HG02623 (cell line): ENCODE measurements around the gene GRB7.
"Not testable (repeated sequence)": the region's sequence is repeated elsewhere in the genome, so short reads cannot be mapped to it uniquely, and the experiment has no call there.

Experiments used
- ATAC-seq: cut with Tn5 transposase; IDR thresholded peaks from one replicate; pipeline ENCODE4 v1.9.1; 2021; ENCODE audit warnings: moderate library complexity; ENCODE audit not compliant: unreplicated experiment

GRB7 gene

DNA sequence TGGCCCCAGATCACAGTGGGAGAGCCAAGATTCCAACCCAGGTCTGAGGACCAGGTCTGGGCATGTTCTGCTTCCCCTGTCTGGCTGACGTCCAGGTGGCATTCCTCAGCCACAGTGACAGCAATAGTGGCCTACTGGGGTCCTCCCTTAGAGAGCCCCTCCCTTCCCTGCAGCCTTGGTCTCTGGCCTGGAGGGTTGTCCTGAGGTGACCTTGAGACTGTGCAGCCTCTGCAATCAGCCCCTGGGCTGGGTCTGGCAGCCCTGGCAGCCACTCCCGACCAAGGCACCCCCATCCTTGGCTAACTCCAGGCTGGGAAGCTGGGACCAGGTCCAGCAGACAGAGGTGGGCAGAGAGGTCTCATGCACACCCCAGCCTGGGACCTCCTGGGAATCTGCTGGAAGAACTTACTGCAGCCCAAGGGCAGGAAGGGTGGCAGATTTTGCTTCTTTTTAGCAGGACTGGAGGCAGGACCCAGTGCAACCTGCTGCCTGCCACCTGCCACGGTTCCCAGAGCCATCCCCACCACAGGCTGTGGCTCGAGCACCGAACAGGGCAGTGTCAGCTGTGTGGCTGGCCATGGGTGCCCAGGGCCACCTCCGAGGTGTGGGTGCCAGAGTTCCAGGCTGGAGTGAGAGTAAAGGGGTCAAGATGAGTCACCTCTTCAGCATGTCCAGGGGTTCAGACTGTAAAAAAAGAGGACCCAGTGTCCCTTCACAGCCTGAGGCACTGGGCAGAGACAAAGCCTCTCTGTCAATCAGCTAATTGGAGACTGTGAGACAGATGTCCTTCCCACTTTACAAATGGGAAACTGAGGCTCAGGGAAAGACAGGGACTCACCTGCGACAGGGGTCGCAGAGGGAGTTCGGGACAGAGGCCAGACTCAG lies 12.6 kb downstream of the GRB7 start:
- ATAC-seq, result no peak

DNA sequence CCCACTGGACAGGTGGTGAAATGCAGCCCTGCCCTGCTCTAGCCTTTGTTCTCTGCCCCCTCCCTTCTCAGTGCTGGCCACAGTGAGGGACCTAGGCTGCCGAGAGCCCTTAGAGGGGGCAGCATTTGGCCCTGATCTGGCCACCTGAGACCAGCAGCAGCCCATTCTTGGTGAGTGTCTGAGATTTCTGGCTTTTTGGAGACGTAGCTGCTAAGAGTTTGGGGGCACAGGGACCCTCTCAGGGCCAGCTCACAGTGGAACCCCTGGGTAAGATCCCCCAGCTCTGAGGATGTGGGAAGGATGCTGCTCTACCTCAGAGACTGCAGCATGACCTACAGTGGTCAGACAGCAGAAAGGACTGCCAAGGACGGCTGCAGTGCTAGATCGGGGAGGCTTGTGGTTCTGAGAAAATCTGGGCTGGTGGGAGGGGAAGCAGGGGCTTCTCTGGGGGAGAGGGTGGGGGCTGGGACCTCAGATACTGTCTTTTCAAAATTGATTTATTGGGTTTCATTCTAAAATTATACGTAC lies 13.3 kb downstream of the GRB7 start:
- ATAC-seq, result no peak

DNA sequence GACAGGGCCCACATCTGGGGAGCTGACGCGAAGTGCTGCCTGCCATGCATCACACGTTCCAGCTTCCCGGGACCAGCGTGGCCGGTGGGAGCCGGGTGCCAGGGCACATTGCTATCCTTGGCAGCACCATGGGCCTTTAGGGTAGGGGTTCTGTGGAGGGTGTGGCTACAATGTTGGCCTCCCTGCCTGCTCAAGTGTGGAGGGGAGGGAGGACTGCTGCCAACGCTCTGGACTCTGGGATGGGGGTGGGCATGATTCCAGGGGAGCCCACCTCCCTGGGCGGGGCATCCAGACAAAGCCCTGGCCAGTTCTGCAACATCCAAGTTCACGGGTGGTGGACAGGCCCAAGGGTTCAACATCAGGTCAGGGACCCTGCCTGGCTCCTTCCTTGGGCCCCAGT lies 13.9 kb downstream of the GRB7 start:
- ATAC-seq, result no peak

DNA sequence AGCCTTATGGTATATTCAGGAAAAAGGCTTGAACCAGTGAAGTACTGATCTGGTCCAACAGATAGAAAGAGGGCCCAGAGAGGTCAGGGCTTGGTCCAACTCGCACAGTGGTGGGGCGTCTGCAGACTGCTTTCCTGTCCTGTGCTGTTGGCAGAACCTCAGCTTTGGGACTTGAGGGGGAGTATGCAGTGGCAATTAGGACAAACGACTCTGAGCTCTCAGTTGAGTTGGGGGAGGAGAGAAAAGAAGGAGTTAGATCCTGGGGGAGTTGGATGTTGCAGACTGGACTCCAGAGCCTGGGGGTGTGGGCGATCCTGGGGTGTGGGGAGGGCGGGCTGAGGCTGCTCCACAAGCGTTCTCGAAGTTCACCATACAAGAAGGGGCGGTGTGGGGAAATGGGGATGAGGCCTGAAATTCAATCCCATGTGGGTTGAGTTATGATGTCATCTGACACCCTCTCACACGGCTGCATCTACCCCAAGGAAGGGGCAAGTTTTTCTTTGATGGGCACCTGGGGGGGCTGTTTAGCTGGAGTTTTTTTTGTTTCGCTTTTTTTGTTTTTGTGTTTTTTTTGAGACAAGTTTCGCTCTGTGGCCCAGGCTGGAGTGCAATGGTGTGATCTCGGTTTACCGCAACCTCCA lies 14.6 kb downstream of the GRB7 start:
- no peak for ATAC-seq

DNA sequence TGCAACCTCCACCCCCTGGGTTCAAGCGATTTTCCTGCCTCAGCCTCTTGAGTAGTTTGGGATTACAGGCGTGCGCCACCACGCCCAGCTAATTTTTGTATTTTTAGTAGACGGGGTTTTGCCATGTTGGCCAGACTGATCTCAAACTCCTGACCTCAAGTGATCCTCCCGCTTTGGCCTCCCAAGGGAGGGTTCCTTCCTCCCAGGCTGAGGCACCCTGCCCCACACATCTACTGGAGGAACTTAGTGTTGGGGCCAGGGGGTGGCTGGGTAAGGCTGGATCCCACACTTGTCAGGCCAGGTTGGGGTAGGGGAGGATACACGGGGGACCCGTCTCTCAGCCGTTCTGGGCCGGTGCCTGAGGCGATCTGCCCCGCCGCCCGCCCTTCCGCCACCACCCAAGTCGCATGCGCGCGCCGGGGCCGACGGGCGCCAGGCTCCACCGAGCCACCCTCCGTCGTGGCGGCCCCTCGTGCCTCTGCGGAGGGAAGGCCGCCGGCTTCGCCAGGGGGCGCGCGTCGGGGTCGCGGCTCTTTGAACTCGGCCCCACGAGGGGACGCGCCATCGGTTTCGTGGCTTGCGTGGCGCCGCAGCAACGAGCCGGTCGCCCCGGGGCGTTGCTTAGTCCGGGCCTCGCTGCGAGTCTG lies 15.9 kb downstream of the GRB7 start:
- peak; percentile 20 for ATAC-seq

DNA sequence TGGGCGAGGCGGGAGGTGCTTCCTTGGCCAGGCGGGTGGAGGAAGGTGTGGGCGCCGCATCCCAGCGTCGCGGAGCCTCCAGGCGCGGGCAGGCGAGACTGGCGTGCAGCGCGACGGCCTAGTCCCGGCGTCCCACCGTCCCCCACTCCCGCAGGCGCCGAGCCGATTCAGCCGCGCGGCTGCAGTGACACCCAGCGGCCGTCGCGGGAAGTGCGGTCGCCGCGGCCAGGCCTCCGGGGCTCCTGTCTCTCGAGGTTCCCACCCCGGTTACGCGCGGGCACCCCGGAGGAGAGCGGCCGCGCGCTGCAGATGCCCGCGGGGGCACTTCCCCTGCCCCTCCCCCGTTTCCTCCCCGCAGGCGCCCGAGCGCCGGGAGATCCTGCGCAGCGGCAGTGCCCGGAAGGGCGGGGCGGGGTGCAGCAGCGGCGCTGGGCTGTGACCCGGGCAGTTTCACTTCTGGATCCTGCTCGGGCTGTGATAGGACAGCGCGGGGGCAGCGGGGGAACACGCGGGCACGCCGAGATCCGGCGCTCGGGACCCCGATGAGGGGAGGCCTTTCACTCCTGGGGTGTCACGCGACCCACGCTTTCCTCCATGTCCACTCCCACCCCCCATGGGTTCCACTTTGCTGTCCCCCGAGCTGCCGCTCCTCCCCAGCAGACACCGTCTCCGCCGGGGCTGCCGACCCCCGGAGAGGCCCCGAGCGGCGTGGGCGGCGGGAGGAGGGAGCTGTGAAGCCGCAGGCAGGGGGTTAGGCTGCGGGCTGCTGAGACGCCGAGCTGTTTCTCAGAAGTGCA lies 16.6 kb downstream of the GRB7 start:
- peak; percentile 53 for ATAC-seq

DNA sequence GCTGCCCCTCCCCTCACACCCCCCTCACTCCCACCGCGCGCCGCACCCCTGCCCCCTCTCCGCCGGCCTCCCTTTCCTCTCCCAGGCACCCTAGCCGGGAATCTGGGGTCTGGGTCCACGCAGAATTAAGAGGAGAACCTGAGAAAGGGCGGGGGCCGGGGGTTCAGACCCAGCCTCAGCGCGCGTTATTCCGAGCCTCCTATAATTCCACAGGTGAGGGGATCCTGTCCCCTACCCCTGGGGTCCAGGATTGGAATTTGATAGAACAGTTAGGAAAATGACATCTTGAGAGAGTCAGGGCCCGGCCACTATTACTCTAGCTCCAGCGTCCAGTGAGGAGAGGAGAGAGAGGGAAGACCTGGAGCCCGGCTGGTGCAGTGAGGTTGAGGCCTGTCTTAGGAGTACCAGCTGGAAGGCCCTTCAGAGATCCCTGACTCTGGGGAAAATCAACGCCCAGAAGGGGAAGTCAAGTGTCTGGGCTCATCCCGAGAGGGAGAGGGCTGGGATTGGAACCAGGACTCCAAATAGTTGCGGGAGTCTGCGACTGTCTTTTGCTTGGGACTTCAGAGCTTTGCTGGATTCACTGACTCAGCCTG lies 17.3 kb downstream of the GRB7 start:
- ATAC-seq, result no peak

DNA sequence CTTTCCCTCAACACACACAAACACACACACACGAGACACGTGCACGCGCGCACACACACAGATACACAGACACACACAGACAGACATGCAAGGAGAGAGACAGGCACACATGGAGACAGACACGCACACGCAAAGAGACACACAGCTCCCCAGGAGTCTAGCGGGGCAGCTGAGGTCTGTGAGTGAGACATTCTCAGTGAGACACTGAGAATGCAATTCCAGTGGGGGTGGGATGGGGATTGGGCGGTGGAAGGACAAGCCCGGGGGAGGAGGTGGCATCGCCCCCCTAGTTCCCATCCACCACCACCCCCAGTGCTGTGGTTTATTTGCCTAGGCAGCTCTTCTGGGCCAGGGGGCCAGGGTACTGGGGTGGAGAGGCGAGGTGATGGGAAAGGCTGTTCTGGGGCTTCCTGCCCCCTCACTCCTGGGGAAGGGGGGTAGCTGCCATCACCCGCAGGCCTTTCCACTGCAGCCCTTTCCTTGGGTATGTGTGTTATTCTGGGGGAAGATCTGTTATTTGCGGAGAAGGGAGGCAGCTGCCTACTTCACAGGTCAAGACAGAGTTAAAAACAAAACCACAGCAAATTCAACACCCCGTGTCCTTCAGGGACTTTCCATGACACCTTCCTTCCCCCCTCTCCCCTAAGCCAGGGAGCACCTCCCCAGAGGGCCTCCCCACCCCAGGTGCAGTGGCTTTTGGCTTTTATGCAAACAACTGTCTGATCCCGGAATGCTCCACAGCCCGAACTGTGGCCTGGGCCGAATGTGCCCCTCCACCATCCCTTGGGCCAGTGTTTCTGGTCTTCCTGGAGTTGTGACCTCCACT lies 18.0 kb downstream of the GRB7 start:
- ATAC-seq, result no peak

DNA sequence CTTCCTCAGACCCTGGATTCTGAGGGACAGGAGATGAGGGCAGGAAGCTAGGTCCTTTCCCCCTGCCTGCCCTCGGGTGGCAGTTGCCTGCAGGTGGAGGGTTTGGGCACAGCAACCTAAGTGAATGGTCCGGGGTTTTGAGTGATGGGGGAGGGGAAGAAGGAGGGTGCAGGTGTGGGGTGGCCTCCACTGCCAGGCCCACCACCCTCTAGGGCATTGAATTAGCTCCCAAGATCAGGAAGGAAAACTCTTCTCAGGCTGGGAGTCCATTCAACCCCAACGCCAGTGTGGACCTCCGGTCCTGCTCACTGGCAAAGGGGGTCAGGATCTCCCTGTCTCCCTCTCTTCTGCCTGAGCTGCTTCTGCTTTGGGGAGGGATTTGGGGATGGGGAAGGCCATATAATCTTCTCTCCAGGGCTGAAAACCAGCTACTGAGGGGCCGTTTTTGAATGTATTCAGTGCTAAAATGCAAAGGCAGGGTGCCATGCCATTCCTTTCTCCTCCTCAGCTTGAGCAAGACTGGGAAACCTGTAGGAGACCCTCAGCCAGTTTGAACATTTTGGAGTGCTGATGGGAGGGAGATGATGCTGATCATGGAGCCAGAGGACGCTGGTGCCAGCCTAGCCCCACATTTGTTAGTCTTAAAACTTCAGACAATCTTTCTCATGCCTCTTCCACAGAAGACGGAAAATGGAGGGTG lies 18.8 kb downstream of the GRB7 start:
- no peak for ATAC-seq

DNA sequence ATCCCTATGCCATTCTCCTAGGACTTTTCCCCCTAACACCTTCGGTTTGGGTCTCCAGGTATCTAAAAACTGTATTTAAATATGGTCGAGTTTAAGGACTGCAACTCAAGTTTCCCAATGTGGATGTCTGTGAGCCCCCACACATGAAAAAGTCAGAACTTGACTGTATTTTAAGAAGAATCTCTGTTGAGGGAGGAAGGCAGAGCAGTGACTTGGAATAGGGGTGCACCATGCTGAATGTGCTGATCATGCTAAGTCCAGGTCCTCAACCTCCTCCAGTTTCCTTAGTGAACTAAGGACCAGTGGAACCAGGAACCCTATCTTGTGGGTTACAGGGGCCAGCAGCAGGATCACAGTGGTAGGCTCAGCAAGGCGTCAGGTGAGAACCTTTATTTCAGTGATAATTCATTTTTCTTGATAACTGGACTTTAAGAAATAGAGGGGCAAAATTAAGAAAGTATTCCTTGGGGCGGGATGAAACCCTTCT lies 19.5 kb downstream of the GRB7 start:
- ATAC-seq, result no peak

DNA sequence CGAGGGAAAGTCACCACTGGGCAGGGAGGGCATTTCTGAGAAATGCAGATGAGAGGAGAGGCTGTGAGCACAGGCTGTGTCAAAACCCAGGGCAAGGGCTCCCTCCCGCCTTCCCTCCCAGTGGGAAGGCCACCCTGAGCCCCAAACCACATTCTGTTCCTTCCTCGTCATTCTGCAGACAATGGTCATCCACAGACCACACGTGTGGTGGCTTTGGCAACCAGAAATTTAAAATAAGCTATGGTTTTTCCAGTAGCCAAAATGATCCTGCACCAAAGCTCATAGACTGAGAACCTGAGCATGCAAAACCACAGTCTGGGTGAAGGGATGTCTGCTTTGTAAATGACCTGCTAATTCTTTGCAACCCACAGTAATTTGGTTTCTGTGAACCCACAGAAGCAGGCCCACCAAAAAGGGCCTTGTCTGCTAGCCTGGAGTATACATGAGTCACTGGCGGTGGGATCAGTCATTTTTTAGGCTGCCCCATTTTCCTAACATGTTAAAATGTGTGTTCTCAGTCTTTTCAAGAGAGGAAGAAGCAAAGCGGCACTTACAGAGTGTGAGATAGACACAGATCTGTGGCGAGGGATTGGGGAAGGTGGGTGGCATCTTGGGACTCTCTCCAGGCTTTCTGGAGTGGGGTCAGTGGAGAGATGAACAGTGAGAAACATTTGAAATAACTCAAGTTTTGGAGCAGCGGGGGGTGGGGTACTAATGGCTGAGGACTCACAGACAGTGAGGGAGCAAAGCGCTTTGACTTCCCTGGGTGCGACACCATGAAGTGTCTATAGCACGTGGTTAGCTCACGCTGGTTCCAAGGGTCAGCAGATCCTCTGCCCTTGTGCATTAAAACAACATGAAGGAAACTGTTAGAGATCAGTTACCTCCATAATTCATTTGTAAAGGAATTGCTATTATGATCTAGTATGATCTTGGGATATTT lies 20.5 kb downstream of the GRB7 start:
- no peak for ATAC-seq

DNA sequence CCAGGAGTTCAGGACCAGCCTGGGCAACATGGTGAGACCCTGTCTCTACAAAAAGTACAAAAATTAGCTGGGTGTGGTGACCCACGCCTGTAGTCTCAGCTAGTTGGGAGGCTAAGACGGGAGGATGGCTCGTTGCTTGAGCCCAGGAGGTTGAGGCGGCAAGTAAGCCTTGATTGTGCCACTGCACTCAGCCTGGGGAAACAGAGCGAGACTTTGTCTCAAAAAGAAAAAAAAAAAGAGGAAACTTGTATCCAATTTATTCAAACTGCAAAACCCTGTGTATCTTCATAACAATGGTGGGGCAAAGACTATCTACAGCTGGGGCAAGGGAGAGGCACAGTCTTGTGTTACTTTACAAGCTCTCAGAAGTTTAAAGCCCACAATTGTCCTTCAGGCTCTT lies 21.5 kb downstream of the GRB7 start:
- ATAC-seq, result no peak

DNA sequence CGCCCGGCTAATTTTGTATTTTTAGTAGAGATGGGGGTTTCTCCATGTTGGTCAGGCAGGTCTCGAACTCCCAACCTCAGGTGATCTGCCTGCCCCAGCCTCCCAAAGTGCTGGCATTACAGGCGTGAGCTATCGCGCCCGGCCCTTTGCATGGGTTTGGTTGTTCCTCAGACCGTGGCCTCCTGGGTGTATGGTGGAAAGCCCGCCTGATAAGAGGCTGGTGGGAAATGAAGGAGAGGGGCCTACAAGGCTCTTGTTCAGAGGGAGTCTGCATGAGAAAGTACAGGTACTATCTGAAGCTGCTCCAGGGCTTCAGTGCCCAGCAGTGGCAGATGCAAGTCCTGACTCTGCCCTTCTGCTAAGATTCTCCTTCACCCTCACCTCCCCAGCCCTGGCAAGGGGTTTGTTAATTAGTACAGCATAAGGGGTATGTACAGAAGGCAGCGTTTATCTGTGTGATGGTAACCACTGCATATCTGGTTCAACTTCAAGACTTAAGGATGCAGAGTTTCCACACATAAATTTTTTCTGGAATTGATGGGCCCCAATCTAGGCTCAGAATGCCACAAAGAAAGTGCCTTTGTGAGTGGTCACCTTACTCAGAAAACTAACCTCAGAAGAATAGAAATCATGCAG lies 24.2 kb downstream of the GRB7 start:
- no peak for ATAC-seq

DNA sequence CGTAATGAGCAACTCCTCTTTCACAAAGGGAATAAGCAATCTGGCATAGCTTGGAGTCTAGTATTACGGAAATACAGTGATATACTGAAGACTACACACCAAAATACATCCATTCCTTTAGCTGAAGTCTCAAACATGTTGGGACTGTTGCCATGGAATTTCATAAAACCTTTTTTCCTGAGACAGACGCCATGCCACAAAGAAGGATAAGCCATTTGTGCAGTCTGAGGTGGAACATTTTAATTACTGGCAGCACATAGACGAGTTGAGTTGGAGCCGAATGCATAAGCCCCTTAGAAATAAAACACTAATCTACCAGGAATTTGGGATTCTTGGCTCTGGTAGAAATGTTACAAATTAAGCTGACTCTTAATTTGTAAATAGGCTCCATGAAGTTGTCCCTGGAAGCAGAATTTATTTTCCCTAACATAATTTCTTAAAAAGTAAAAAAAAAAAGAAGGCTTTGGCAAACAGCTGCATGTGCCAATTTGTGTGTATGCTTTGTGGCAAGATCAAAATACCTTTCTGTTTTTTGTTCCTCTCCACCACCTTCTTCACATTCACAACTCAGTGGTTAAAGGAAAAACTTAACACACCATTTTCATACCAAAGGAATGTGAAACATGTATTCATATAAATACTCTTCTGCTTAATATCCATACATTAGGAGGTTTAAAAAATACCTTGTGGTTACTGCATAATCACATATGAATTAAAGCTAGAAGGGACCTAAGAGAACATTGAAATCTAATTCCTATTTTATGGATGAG lies 25.5 kb downstream of the GRB7 start:
- ATAC-seq, result no peak

DNA sequence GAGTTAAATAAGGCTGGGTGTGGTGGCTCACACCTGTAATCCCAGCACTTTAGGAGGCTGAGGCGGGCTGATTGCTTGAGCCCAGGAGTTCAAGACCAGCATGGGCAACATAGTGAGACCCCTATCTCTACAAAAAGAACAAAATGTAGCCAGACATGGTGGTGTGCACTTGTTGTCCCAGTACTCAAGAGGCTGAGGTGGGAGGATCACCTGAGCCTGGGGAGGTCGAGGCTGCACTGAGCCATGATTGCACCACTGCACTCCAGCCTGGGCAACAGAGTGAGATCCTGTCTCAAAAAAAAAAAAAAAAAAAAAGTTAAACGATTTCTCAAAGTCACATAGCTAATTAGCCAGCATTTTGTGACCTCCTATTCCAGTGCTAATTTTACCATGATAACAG lies 26.4 kb downstream of the GRB7 start:
- ATAC-seq, result not testable (repeated sequence)

DNA sequence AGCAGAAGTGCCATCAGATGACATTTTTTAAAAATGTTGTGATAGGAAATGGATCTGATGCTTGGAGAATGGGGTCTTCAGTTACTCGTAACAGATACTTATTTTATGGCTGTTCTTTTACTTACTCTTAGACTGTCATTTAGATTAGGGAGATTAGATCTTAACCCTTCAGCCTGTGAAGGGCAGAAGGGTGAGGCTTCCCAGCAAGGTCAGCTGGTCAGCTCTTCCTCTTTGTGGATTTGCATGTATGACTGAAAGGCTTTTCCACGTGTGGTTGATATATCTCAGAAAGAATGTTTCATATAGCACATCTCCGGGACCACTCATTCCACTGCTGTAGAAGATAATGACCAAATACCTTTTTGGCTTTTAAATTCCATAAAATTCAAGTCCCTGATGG lies 27.4 kb downstream of the GRB7 start:
- ATAC-seq, result no peak

DNA sequence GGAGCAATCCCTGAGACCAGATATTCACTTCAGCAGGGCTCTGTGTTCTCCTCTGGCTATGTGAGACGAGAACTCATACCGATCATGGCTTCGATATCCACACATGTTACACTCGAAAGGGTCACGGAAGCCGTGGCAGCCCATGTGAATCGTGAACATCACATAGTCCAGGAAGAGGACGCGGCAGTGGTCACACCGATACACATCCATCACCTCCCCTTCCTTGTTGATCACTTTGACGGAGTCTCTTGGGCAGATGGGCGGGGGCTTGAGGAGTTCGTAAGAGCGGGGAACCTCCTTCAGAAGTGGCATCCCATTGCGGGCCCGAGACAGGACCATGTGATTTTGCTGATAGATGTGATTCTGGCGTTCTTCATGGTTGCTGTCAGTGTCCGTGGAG lies 28.0 kb downstream of the GRB7 start:
- ATAC-seq, result no peak
